ENCODE measurements around the gene PPP1R12B. TPM values are rescaled to one million over a fixed set of nuclear protein-coding genes. Genes with fewer than 3 reads are reported as not detected.

Gene PPP1R12B
- total RNA-seq, 4 donors from 2014 or later, result 68.1 to 153 (median 116) TPM

GRCh38 chr1:202586871-202587270 is 238.4 kb downstream of the PPP1R12B start:
- Histone ChIP-seq H3K27ac (peak overlapping the region in 3 of 4 donors; percentile 7 to 85 (median 83)), H3K36me3 (peaks cover 0 to 37% (median 0%) of the 10 kb centered on the region in 3 donors), H3K9me3 (no peaks in the 10 kb centered on the region), H3K4me3 (no peak overlapping the region), H3K27me3 (no peaks in the 10 kb centered on the region), H3K4me1 (peaks cover 0 to 80% (median 43%) of the 10 kb centered on the region in 4 donors)
- no peak for TF ChIP-seq POLR2A (IDR thresholded peaks at IDR 0.05)
- no peak for TF ChIP-seq EP300 (IDR thresholded peaks at IDR 0.05)
- no peak for TF ChIP-seq CTCF (IDR thresholded peaks at IDR 0.05)
- DNase-seq (ENCODE audit: low spot score in 2 of 2), result no peak
- WGBS, 2 donors, result 64% methylated on average over 1 of the region's 1 CpG

GRCh38 chr1:202587859-202588485 is 239.5 kb downstream of the PPP1R12B start:
- H3K36me3 ChIP-seq, result peaks cover 0 to 30% (median 0%) of the 10 kb centered on the region in 3 donors
- WGBS, 2 donors, result 0 to 36% methylated on average over 1 of the region's 1 CpG

GRCh38 chr1:202588503-202589189 is 240.1 kb downstream of the PPP1R12B start:
- no peaks in the 10 kb centered on the region for H3K9me3 ChIP-seq
- TF ChIP-seq CTCF (IDR thresholded peaks at IDR 0.05) (no peak), EP300 (IDR thresholded peaks at IDR 0.05) (no peak), POLR2A (IDR thresholded peaks at IDR 0.05) (no peak)
- H3K4me3 ChIP-seq, result no peak overlapping the region
- DNase-seq (ENCODE audit: low spot score in 2 of 2), result no peak
- H3K4me1 ChIP-seq, result peaks cover 0 to 73% (median 43%) of the 10 kb centered on the region in 4 donors
- no peaks in the 10 kb centered on the region for H3K27me3 ChIP-seq
- H3K36me3 ChIP-seq, result peaks cover 0 to 24% (median 0%) of the 10 kb centered on the region in 3 donors
- 82 to 85% methylated on average over 4 of the region's 4 CpGs for WGBS, 2 donors
- H3K27ac ChIP-seq, result peak overlapping the region; percentile 26 to 85 (median 78)

More at GRCh38 chr1:202587859-202588485, 239.5 kb downstream of the PPP1R12B start:
- Histone ChIP-seq H3K27me3 (no peaks in the 10 kb centered on the region), H3K9me3 (no peaks in the 10 kb centered on the region), H3K27ac (peak overlapping the region; percentile 26 to 85 (median 78)), H3K4me1 (peaks cover 0 to 80% (median 43%) of the 10 kb centered on the region in 4 donors), H3K4me3 (no peak overlapping the region)
- TF ChIP-seq POLR2A (IDR thresholded peaks at IDR 0.05) (no peak), EP300 (IDR thresholded peaks at IDR 0.05) (no peak), CTCF (IDR thresholded peaks at IDR 0.05) (no peak)
- DNase-seq (ENCODE audit: low spot score in 2 of 2), result no peak

- no peaks in the 10 kb centered on the region for H3K27me3 ChIP-seq
- WGBS, 2 donors, result 28 to 33% methylated on average over 7 to 8 of the region's 8 CpGs
- H3K9me3 ChIP-seq, result no peaks in the 10 kb centered on the region
- H3K4me1 ChIP-seq, result peaks cover 0 to 73% (median 43%) of the 10 kb centered on the region in 4 donors
- H3K4me3 ChIP-seq, result no peak overlapping the region
- TF ChIP-seq CTCF (IDR thresholded peaks at IDR 0.05) (peak in 2 of 5 experiments; percentile 18 to 35), EP300 (IDR thresholded peaks at IDR 0.05) (peak; percentile 60 to 92), POLR2A (IDR thresholded peaks at IDR 0.05) (no peak)
- H3K27ac ChIP-seq, result peak overlapping the region; percentile 51 to 85 (median 78)
- DNase-seq (ENCODE audit: low spot score in 2 of 2), result peak; percentile 73 to 83
- H3K36me3 ChIP-seq, result peaks cover 0 to 18% (median 0%) of the 10 kb centered on the region in 3 donors
Observed at GRCh38 chr1:202589190-202589930, 240.9 kb downstream of the PPP1R12B start.
